HG03575 (cell line): ENCODE measurements around the gene ZMIZ1.

ENCODE experiments used
- ATAC-seq: cut with Tn5 transposase; IDR thresholded peaks from one replicate; pipeline ENCODE4 v1.9.1; 2021; ENCODE audit not compliant: unreplicated experiment, insufficient number of reproducible peaks, low FRiP score; ENCODE audit errors: extremely low read depth

ZMIZ1 gene

GRCh38 chr10:79256264-79256806 is 187.6 kb downstream of the ZMIZ1 start:
- ATAC-seq, result no peak

GRCh38 chr10:79258894-79259293 is 190.1 kb downstream of the ZMIZ1 start:
- no peak for ATAC-seq

DNA sequence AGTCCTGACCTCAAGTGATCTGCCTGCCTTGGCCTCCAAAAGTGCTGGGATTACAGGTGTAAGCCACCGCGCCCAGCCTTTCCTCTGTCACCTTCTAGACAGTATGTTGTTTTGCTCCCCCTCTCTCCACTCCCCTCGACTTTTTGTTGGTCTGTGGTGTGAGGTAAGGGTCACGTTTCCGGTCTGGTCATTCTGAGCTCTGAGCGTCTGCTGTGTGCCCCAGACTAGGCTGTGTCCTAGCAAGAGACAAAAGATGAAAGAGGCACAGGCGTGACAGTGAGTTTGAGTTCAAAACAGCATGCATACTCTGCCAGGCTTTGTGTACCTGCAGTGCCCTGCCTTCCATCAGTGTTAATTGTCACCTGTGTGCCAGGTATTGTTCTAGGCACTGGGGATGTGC is 191.1 kb downstream of the ZMIZ1 start:
- ATAC-seq, result no peak

GRCh38 chr10:79260811-79261740 is 192.3 kb downstream of the ZMIZ1 start:
- ATAC-seq, result no peak

- no peak for ATAC-seq
Observed at GRCh38 chr10:79262131-79262530, 193.4 kb downstream of the ZMIZ1 start.

DNA sequence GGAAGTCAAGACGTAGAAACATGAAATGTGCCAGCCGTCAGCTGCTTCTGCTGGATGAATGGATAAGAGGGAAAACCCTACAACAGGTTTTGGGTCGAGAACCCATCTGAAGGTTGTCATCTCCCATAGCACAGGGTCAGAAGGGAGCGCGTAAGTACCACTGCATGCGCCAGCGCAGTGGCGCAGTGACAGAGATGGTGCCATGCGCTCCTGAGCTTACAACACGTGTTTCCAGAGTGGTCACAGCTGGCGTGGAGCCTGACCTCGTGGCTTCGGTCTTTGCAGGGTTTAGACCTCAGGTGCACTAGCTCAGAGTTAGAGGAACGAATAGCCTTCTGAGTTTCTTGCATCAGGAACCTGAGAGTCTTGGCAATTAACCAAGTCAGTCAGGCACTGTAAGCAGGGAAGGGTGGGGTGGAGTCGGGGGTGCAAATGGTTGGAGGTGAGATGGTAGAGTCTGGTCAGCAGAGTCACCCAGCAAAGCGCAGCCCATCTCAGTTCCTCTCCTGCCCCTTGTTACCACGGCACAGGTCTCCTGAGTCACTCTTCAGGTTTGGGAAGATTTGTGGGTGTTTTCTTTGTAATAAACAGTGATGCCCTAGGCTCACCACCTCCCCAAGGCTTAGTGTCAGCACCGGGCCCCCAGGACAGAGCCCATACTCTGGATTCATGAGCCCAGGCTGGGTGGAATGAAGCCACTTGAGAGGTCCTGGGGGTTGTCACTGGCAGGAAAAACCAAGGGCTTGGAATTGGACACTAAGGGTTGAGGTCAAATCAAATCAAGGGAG is 194.4 kb downstream of the ZMIZ1 start:
- no peak for ATAC-seq

- no peak for ATAC-seq
Observed at GRCh38 chr10:79263939-79264338, 195.2 kb downstream of the ZMIZ1 start.

DNA sequence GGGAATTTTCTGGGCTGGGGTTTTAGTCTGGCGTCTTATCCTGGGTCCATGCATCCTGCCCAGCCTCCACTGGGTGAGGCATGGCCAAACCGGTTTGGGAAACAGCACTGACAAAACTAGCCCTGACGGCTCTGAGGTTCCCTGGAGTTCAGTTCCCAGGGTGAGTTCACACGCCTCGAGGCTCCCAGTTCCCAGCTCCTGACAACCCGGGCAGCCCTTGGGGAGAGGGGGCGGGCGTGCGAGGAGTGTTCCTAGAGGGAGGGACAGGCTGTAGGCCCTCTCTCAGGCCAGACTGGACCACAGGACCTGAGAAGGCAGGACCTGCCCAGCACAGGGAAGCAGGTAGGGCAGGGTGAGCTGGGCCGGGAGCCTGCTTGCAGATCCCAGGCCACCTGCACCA is 196.2 kb downstream of the ZMIZ1 start:
- no peak for ATAC-seq

DNA sequence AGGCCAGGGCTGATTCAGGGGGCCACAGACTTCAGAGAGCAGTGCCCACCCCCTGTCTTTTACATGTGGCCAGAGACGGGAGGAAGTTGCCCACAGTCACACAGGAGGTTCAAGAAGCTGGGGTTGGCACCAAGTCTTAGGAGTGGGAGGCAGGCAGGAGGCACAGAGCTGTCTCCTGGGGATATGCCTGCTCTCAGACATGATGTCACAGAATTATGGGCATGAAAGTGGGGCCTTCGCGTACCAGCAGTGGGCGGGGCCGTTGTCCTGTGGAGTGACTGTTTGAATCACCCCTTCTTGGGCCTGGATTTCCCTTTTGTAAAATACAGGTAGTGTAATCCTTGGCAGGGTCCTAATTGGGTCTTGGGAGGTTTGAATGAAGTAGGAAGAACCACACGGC is 197.3 kb downstream of the ZMIZ1 start:
- ATAC-seq, result peak; percentile 9

GRCh38 chr10:79266543-79267312 is 198.0 kb downstream of the ZMIZ1 start:
- ATAC-seq, result peak; percentile 53

DNA sequence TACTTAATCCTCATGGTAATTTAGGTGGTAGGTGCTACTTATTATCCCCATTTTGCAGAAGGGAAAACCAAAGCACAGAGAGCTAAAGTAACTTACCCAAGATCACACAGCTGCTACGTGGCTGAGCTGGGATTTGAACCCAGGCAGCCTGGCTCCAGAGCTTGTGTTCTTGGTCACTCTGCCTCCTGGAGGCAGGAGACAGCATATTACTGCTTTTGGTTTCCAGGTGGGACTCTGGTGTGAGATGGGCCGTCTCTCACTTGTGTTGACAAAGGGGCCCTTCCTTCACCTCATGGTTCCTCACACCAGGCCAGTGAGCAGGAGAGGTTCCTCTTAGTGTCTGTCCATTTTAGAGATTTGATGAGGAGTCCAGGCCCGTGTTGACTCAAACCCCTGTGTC is 198.7 kb downstream of the ZMIZ1 start:
- ATAC-seq, result no peak

DNA sequence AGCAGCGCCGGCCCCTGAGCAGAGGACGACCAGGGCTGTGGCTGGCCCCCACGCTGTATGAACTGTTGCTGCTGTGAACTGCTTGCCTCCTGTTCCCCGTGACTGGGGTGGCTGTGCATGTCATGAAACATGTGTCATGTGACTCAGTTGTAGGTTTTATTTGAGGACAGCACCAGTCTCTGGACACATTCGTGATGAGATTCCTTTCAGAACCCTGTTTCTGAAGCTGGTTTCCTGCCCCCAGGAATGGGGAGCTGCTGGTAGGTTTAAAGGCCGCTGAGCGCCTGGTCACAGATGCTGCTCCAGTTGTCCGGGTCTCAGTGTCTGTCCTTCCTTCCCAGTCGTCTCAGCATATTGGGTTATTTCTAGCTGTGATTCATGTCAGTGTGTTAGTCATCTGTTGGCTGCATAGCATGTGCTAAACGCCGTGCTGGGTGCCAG is 199.4 kb downstream of the ZMIZ1 start:
- no peak for ATAC-seq

GRCh38 chr10:79268742-79269141 is 200.0 kb downstream of the ZMIZ1 start:
- no peak for ATAC-seq

- ATAC-seq, result no peak
Observed at GRCh38 chr10:79269443-79269842, 200.7 kb downstream of the ZMIZ1 start.

DNA sequence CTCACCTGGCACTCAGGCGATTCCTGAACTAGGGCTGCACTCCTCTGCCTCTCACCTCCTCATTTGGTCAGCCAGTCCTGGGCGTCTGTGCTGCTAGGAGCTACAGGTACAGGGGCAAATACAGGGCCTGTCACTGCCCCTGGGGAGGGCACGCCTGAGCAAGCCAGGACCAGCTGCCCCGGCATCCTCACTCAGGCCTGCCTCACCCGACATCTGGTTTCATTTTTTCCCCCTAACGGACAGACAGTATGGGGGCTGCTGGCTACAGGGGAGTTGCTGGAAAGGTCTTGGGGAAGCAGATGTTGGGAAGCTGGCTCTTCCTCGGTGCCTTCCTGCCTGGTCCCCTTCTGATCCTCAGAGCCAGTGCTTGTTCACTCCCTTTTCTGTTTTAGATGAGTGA is 201.2 kb downstream of the ZMIZ1 start:
- ATAC-seq, result no peak

- ATAC-seq, result no peak
Observed at GRCh38 chr10:79270466-79271246, 201.9 kb downstream of the ZMIZ1 start.

GRCh38 chr10:79272353-79272752 is 203.6 kb downstream of the ZMIZ1 start:
- ATAC-seq, result no peak

DNA sequence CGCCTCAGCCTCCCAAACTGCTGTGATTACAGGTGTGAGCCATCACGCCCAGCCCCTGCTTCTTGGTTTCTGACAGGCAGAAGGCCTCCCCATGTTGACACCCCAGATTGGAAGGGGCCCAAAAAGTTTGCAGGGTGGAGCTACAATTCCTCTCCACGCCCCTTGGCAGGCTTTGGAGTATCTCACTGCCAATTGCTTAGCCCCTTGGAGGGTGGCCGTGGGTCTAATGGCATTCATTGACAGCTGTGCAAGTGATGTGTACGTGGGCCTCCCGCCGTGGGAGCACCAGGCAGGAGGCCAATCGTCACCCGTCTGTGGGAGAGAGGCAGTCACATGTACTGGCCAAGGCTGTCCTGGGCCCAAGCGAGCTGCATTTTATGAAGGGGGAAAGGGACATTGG is 204.8 kb downstream of the ZMIZ1 start:
- ATAC-seq, result no peak
